ENCODE results near the gene HDAC10.

HDAC10 gene

GRCh38 chr22:50280022-50280707, 29.1 kb upstream of the HDAC10 start:
- H3K36me3 ChIP-seq (ENCODE audit: control insufficient read depth in 4 of 4, insufficient read depth in 4 of 4, low read length in 3 of 4) = peaks cover 0 to 93% (median 54%) of the 10 kb centered on the region in 4 experiments
- WGBS (ENCODE audit: insufficient coverage) = 97% methylated on average over 35 of the region's 38 CpGs
- ChIA-PET CTCF (interaction anchor here (0.9 to 2.2 kb wide), 5 partner anchors 10 to 43 kb away, joined by 3 to 6 read pairs (median 3); no protein-coding TSS in a partner anchor), POLR2A (interaction anchor here (0.6 kb wide), 1 partner anchor 55 kb away, joined by 3 read pairs; no protein-coding TSS in a partner anchor)
- no peak for DNase-seq
- peaks cover 0 to 7% (median 0%) of the 10 kb centered on the region in 5 experiments for H3K9me3 ChIP-seq (ENCODE audit: control extremely low read depth in 1 of 5, control insufficient read depth in 4 of 5, insufficient read depth in 2 of 5, low read depth in 1 of 5, low read length in 4 of 5)
- H3K27me3 ChIP-seq (replicated peaks in 2 of 5; ENCODE audit: control insufficient read depth in 4 of 5, insufficient read depth in 5 of 5, low read length in 4 of 5) = no peaks in the 10 kb centered on the region
- no peak overlapping the region for H3K4me3 ChIP-seq (ENCODE audit: control insufficient read depth in 1 of 7, extremely low read depth in 1 of 7, insufficient read depth in 4 of 7, low read depth in 2 of 7, low read length in 6 of 7)
- H3K4me1 ChIP-seq (ENCODE audit: control extremely low read depth in 1 of 4, control insufficient read depth in 4 of 4, insufficient read depth in 4 of 4, low read length in 3 of 4) = no peaks in the 10 kb centered on the region
- no peak overlapping the region for H3K27ac ChIP-seq (ENCODE audit: insufficient read depth in 1 of 2, low read depth in 1 of 2, low read length in 2 of 2, poor library complexity in 1 of 2, severe bottlenecking in 2 of 2)

GRCh38 chr22:50278956-50279619, 28.0 kb upstream of the HDAC10 start:
- Histone ChIP-seq H3K36me3 (ENCODE audit: control insufficient read depth in 4 of 4, insufficient read depth in 4 of 4, low read length in 3 of 4) (peaks cover 0 to 87% (median 54%) of the 10 kb centered on the region in 4 experiments), H3K4me1 (ENCODE audit: control extremely low read depth in 1 of 4, control insufficient read depth in 4 of 4, insufficient read depth in 4 of 4, low read length in 3 of 4) (peaks cover 0 to 3% (median 0%) of the 10 kb centered on the region in 4 experiments), H3K27ac (ENCODE audit: insufficient read depth in 1 of 2, low read depth in 1 of 2, low read length in 2 of 2, poor library complexity in 1 of 2, severe bottlenecking in 2 of 2) (no peak overlapping the region), H3K9me3 (ENCODE audit: control extremely low read depth in 1 of 5, control insufficient read depth in 4 of 5, insufficient read depth in 2 of 5, low read depth in 1 of 5, low read length in 4 of 5) (peaks cover 0 to 7% (median 0%) of the 10 kb centered on the region in 5 experiments), H3K4me3 (ENCODE audit: control insufficient read depth in 1 of 7, extremely low read depth in 1 of 7, insufficient read depth in 4 of 7, low read depth in 2 of 7, low read length in 6 of 7) (no peak overlapping the region), H3K27me3 (replicated peaks in 2 of 5; ENCODE audit: control insufficient read depth in 4 of 5, insufficient read depth in 5 of 5, low read length in 4 of 5) (no peaks in the 10 kb centered on the region)
- POLR2A ChIA-PET = no interaction called here
- DNase-seq = no peak
- WGBS (ENCODE audit: insufficient coverage) = 96% methylated on average over 28 of the region's 30 CpGs
- CTCF ChIA-PET = interaction anchor here (0.6 to 2.2 kb wide), 9 partner anchors 9 to 49 kb away, joined by 3 to 6 read pairs (median 4); no protein-coding TSS in a partner anchor

- no peaks in the 10 kb centered on the region for H3K27me3 ChIP-seq (replicated peaks in 2 of 5; ENCODE audit: control insufficient read depth in 4 of 5, insufficient read depth in 5 of 5, low read length in 4 of 5)
- ChIA-PET CTCF (interaction anchor here (1.0 to 2.2 kb wide), 7 partner anchors 10 to 50 kb away, joined by 3 to 6 read pairs (median 4); no protein-coding TSS in a partner anchor), POLR2A (no interaction called here)
- DNase-seq = no peak
- 98% methylated on average over 16 of the region's 21 CpGs for WGBS (ENCODE audit: insufficient coverage)
- no peak overlapping the region for H3K4me3 ChIP-seq (ENCODE audit: control insufficient read depth in 1 of 7, extremely low read depth in 1 of 7, insufficient read depth in 4 of 7, low read depth in 2 of 7, low read length in 6 of 7)
- H3K9me3 ChIP-seq (ENCODE audit: control extremely low read depth in 1 of 5, control insufficient read depth in 4 of 5, insufficient read depth in 2 of 5, low read depth in 1 of 5, low read length in 4 of 5) = peaks cover 0 to 7% (median 0%) of the 10 kb centered on the region in 5 experiments
- peaks cover 0 to 82% (median 51%) of the 10 kb centered on the region in 4 experiments for H3K36me3 ChIP-seq (ENCODE audit: control insufficient read depth in 4 of 4, insufficient read depth in 4 of 4, low read length in 3 of 4)
- peaks cover 0 to 3% (median 0%) of the 10 kb centered on the region in 4 experiments for H3K4me1 ChIP-seq (ENCODE audit: control extremely low read depth in 1 of 4, control insufficient read depth in 4 of 4, insufficient read depth in 4 of 4, low read length in 3 of 4)
- no peak overlapping the region for H3K27ac ChIP-seq (ENCODE audit: insufficient read depth in 1 of 2, low read depth in 1 of 2, low read length in 2 of 2, poor library complexity in 1 of 2, severe bottlenecking in 2 of 2)
Observed at GRCh38 chr22:50278461-50278860, 27.4 kb upstream of the HDAC10 start.

GRCh38 chr22:50277761-50278160, 26.7 kb upstream of the HDAC10 start:
- peaks cover 0 to 3% (median under 1%) of the 10 kb centered on the region in 4 experiments for H3K4me1 ChIP-seq (ENCODE audit: control extremely low read depth in 1 of 4, control insufficient read depth in 4 of 4, insufficient read depth in 4 of 4, low read length in 3 of 4)
- H3K27me3 ChIP-seq (replicated peaks in 2 of 5; ENCODE audit: control insufficient read depth in 4 of 5, insufficient read depth in 5 of 5, low read length in 4 of 5) = no peaks in the 10 kb centered on the region
- H3K4me3 ChIP-seq (ENCODE audit: control insufficient read depth in 1 of 7, extremely low read depth in 1 of 7, insufficient read depth in 4 of 7, low read depth in 2 of 7, low read length in 6 of 7) = no peak overlapping the region
- H3K27ac ChIP-seq (ENCODE audit: insufficient read depth in 1 of 2, low read depth in 1 of 2, low read length in 2 of 2, poor library complexity in 1 of 2, severe bottlenecking in 2 of 2) = no peak overlapping the region
- 90% methylated on average over 23 of the region's 25 CpGs for WGBS (ENCODE audit: insufficient coverage)
- H3K36me3 ChIP-seq (ENCODE audit: control insufficient read depth in 4 of 4, insufficient read depth in 4 of 4, low read length in 3 of 4) = peaks cover 0 to 76% (median 46%) of the 10 kb centered on the region in 4 experiments
- ChIA-PET CTCF (interaction anchor here (3.0 to 6.5 kb wide), 3 partner anchors 26 to 64 kb away, joined by 11 to 120 read pairs (median 30); partner anchors contain the start of genes DENND6B and HDAC10), POLR2A (no interaction called here)
- no peak for DNase-seq
- peaks cover 0 to 7% (median 0%) of the 10 kb centered on the region in 5 experiments for H3K9me3 ChIP-seq (ENCODE audit: control extremely low read depth in 1 of 5, control insufficient read depth in 4 of 5, insufficient read depth in 2 of 5, low read depth in 1 of 5, low read length in 4 of 5)

GRCh38 chr22:50276143-50276542, 25.1 kb upstream of the HDAC10 start:
- peak; percentile 90 to 94 (median 93) for DNase-seq
- 76% methylated on average over 20 of the region's 25 CpGs for WGBS (ENCODE audit: insufficient coverage)
- H3K36me3 ChIP-seq (ENCODE audit: control insufficient read depth in 4 of 4, insufficient read depth in 4 of 4, low read length in 3 of 4) = peaks cover 0 to 60% (median 35%) of the 10 kb centered on the region in 4 experiments
- H3K4me1 ChIP-seq (ENCODE audit: control extremely low read depth in 1 of 4, control insufficient read depth in 4 of 4, insufficient read depth in 4 of 4, low read length in 3 of 4) = peaks cover 0 to 16% (median 11%) of the 10 kb centered on the region in 4 experiments
- H3K4me3 ChIP-seq (ENCODE audit: control insufficient read depth in 1 of 7, extremely low read depth in 1 of 7, insufficient read depth in 4 of 7, low read depth in 2 of 7, low read length in 6 of 7) = no peak overlapping the region
- POLR2A ChIA-PET = interaction anchor here (0.7 to 1.5 kb wide), 3 partner anchors 12 to 66 kb away, joined by 3 read pairs; partner anchors contain the start of gene PLXNB2
- H3K9me3 ChIP-seq (ENCODE audit: control extremely low read depth in 1 of 5, control insufficient read depth in 4 of 5, insufficient read depth in 2 of 5, low read depth in 1 of 5, low read length in 4 of 5) = peaks cover 0 to 7% (median 0%) of the 10 kb centered on the region in 5 experiments
- peaks cover 0 to 7% (median 1%) of the 10 kb centered on the region in 5 experiments for H3K27me3 ChIP-seq (replicated peaks in 2 of 5; ENCODE audit: control insufficient read depth in 4 of 5, insufficient read depth in 5 of 5, low read length in 4 of 5)
- CTCF ChIA-PET = interaction anchor here (0.6 to 6.5 kb wide), 27 partner anchors 12 to 222 kb away, joined by 3 to 120 read pairs (median 4); partner anchors contain the start of genes DENND6B and HDAC10
- H3K27ac ChIP-seq (ENCODE audit: insufficient read depth in 1 of 2, low read depth in 1 of 2, low read length in 2 of 2, poor library complexity in 1 of 2, severe bottlenecking in 2 of 2) = no peak overlapping the region

- CTCF ChIA-PET = interaction anchor here (0.7 to 6.5 kb wide), 17 partner anchors 12 to 222 kb away, joined by 3 to 120 read pairs (median 5); partner anchors contain the start of genes DENND6B and HDAC10
Observed at GRCh38 chr22:50275181-50276055, 24.4 kb upstream of the HDAC10 start.

More at GRCh38 chr22:50275181-50276055, 24.4 kb upstream of the HDAC10 start:
- H3K4me3 ChIP-seq (ENCODE audit: control insufficient read depth in 1 of 7, extremely low read depth in 1 of 7, insufficient read depth in 4 of 7, low read depth in 2 of 7, low read length in 6 of 7) = no peak overlapping the region
- peaks cover 0 to 7% (median 0%) of the 10 kb centered on the region in 5 experiments for H3K9me3 ChIP-seq (ENCODE audit: control extremely low read depth in 1 of 5, control insufficient read depth in 4 of 5, insufficient read depth in 2 of 5, low read depth in 1 of 5, low read length in 4 of 5)
- peaks cover 0 to 23% (median 18%) of the 10 kb centered on the region in 4 experiments for H3K4me1 ChIP-seq (ENCODE audit: control extremely low read depth in 1 of 4, control insufficient read depth in 4 of 4, insufficient read depth in 4 of 4, low read length in 3 of 4)
- no peak for DNase-seq
- 96% methylated on average over 29 of the region's 43 CpGs for WGBS (ENCODE audit: insufficient coverage)
- H3K36me3 ChIP-seq (ENCODE audit: control insufficient read depth in 4 of 4, insufficient read depth in 4 of 4, low read length in 3 of 4) = peaks cover 0 to 54% (median 32%) of the 10 kb centered on the region in 4 experiments
- H3K27me3 ChIP-seq (replicated peaks in 2 of 5; ENCODE audit: control insufficient read depth in 4 of 5, insufficient read depth in 5 of 5, low read length in 4 of 5) = peaks cover 0 to 14% (median 3%) of the 10 kb centered on the region in 5 experiments
- POLR2A ChIA-PET = interaction anchor here (1.1 to 1.5 kb wide), 2 partner anchors 12 to 32 kb away, joined by 3 read pairs; partner anchors contain the start of gene PLXNB2
- H3K27ac ChIP-seq (ENCODE audit: insufficient read depth in 1 of 2, low read depth in 1 of 2, low read length in 2 of 2, poor library complexity in 1 of 2, severe bottlenecking in 2 of 2) = no peak overlapping the region

All from common myeloid progenitor, CD34-positive (primary cell).